CD14-positive monocyte (primary cell): ENCODE data around the gene UBA6. TPM values are rescaled to one million over a fixed set of nuclear protein-coding genes. Genes with fewer than 3 reads are reported as not detected.

ENCODE experiments used
- DNase-seq, 3 donors: peaks; one replicate each; pipeline ENCODE4 v3.0.0-alpha.2; 2011 to 2022
- H2AFZ ChIP-seq: 2 replicates; pipeline ENCODE4 v1.6.0; 2012; ENCODE audit warnings: mild to moderate bottlenecking, low read depth, low read length, inconsistent platforms; ENCODE audit not compliant: insufficient read depth, poor library complexity, severe bottlenecking
- H3K27ac ChIP-seq, 2 donors: 1 replicate in 1 of 2; 2 replicates in 1 of 2; pipeline ENCODE4 v1.5.1; 2012 to 2013; ENCODE audit warnings: low read length in 2 of 2, control low read depth in 1 of 2, inconsistent platforms in 1 of 2, low read depth in 1 of 2, mild to moderate bottlenecking in 1 of 2
- H3K27me3 ChIP-seq, 2 donors: one replicate each; pipeline versions ENCODE4 v1.6.0 to v1.6.1; 2011 to 2013; ENCODE audit warnings: low read length in 2 of 2; ENCODE audit not compliant: control insufficient read depth in 2 of 2, insufficient read depth in 2 of 2
- H3K36me3 ChIP-seq, 2 donors: replicated peaks in 1 of 2; 1 replicate in 1 of 2; 2 replicates in 1 of 2; pipeline versions ENCODE4 v1.5.1 to v1.6.1; 2012 to 2013; ENCODE audit warnings: low read length in 2 of 2, control low read depth in 1 of 2, inconsistent platforms in 1 of 2, mild to moderate bottlenecking in 1 of 2; ENCODE audit not compliant: insufficient read depth in 2 of 2, control insufficient read depth in 1 of 2
- H3K4me1 ChIP-seq, 2 donors: 1 replicate in 1 of 2; 2 replicates in 1 of 2; pipeline versions ENCODE4 v1.5.1 to v1.6.1; 2012 to 2013; ENCODE audit warnings: low read length in 2 of 2, control low read depth in 1 of 2, inconsistent platforms in 1 of 2, mild to moderate bottlenecking in 1 of 2, moderate library complexity in 1 of 2; ENCODE audit not compliant: insufficient read depth in 2 of 2, control insufficient read depth in 1 of 2
- H3K4me2 ChIP-seq: replicated peaks from 2 replicates; pipeline ENCODE3; 2012; ENCODE audit warnings: low read length, moderate library complexity, mild to moderate bottlenecking; ENCODE audit not compliant: poor library complexity, severe bottlenecking; ENCODE audit errors: extremely low read depth
- H3K4me3 ChIP-seq, 3 experiments: fragments of 200-600 bp in 1 of 3; sonication (generic) in 1 of 3; replicated peaks in 1 of 3; 1 replicate in 2 of 3; 2 replicates in 1 of 3; pipeline ENCODE4 v1.5.1; 2011 to 2013; ENCODE audit warnings: low read length in 3 of 3, mild to moderate bottlenecking in 3 of 3, control low read depth in 2 of 3, low read depth in 2 of 3, inconsistent platforms in 1 of 3, moderate library complexity in 1 of 3
- H3K79me2 ChIP-seq: 2 replicates; pipeline ENCODE4 v1.6.0; 2012; ENCODE audit warnings: mild to moderate bottlenecking, control low read depth, inconsistent platforms, low read length, moderate library complexity; ENCODE audit not compliant: insufficient read depth
- H3K9ac ChIP-seq: 2 replicates; pipeline ENCODE4 v1.6.0; 2017; ENCODE audit warnings: low read length, mild to moderate bottlenecking; ENCODE audit not compliant: insufficient read depth, poor library complexity, severe bottlenecking
- H3K9me3 ChIP-seq, 2 donors: replicated peaks in 1 of 2; 1 replicate in 1 of 2; 2 replicates in 1 of 2; pipeline versions ENCODE4 v1.5.1 to v1.6.1; 2012 to 2013; ENCODE audit warnings: low read length in 2 of 2, control low read depth in 1 of 2; ENCODE audit not compliant: control insufficient read depth in 1 of 2, insufficient read depth in 1 of 2
- H4K20me1 ChIP-seq: 2 replicates; pipeline ENCODE4 v1.6.0; 2012; ENCODE audit warnings: mild to moderate bottlenecking, low read length, control low read depth, moderate library complexity; ENCODE audit not compliant: insufficient read depth
- H3K27ac Mint-ChIP-seq, 7 donors: one replicate each; pipeline ENCODE4 v1.8.0; 2020; ENCODE audit warnings: mild to moderate bottlenecking in 7 of 7, mixed read lengths in 7 of 7, moderate library complexity in 6 of 7, inconsistent platforms in 2 of 7
- H3K27me3 Mint-ChIP-seq, 3 donors: one replicate each; pipeline ENCODE4 v1.8.0; 2021 to 2022; ENCODE audit warnings: low read depth in 3 of 3, mild to moderate bottlenecking in 3 of 3, mixed read lengths in 3 of 3, moderate library complexity in 3 of 3, inconsistent platforms in 1 of 3
- H3K36me3 Mint-ChIP-seq, 2 donors: one replicate each; pipeline ENCODE4 v1.8.0; 2020; ENCODE audit warnings: mixed read lengths in 2 of 2, inconsistent platforms in 1 of 2, mild to moderate bottlenecking in 1 of 2
- H3K4me1 Mint-ChIP-seq: one replicate; pipeline ENCODE4 v1.8.0; 2020; ENCODE audit warnings: mild to moderate bottlenecking, mixed read lengths
- H3K4me3 Mint-ChIP-seq, 2 donors: one replicate each; pipeline ENCODE4 v1.8.0; 2020; ENCODE audit warnings: mild to moderate bottlenecking in 2 of 2, mixed read lengths in 2 of 2, moderate library complexity in 1 of 2
- H3K9me3 Mint-ChIP-seq, 7 donors: one replicate each; pipeline ENCODE4 v1.8.0; 2020 to 2022; ENCODE audit warnings: mixed read lengths in 7 of 7, mild to moderate bottlenecking in 6 of 7, moderate library complexity in 6 of 7, inconsistent platforms in 2 of 7
- CTCF ChIP-seq: fragments of 200-600 bp; IDR thresholded peaks from one replicate; pipeline ENCODE4 v1.8.0; 2022; ENCODE audit warnings: antibody characterized with exemption, mild to moderate bottlenecking
- WGBS: methylation state at CpG from one replicate; pipeline ENCODE4 v1.1.5; 2013; ENCODE audit warnings: missing lambda C conversion rate; ENCODE audit not compliant: insufficient coverage; 5-methylcytosine and 5-hydroxymethylcytosine counted together
- intact Hi-C, 2 donors: fragments of 100-400 bp; cut with micrococcal nuclease; formaldehyde crosslinking; loops; one replicate each; pipeline versions ENCODE4 v1.15.0 to v1.15.1; 2023
- polyA plus RNA-seq, 3 donors: library from polyadenylated mRNA; depleted of rRNA in 1 of 3; unstranded in 2 of 3; stranded (reverse) in 1 of 3; fragments of 300-500 nt in 2 of 3; fragments of >200 nt in 1 of 3; fragmentation: Illumina TruSeq in 2 of 3; gene quantifications; 1 replicate in 2 of 3; 2 replicates in 1 of 3; pipeline ENCODE4 v1.2.3, GENCODE V29; 2012 to 2021

UBA6 gene
- polyA plus RNA-seq, 3 donors = 8.4 to 22.0 (median 21.0) TPM

- no peaks in the 10 kb centered on the region for H3K9me3 ChIP-seq
- DNase-seq = no peak
- H3K36me3 ChIP-seq = no peaks in the 10 kb centered on the region
- H4K20me1 ChIP-seq = no peaks in the 10 kb centered on the region
- no peaks in the 10 kb centered on the region for H3K4me1 Mint-ChIP-seq
- H2AFZ ChIP-seq = no peak overlapping the region
- H3K27ac ChIP-seq = no peak overlapping the region
- H3K36me3 Mint-ChIP-seq = peaks cover 0 to 3% of the 10 kb centered on the region in 2 donors
- H3K4me3 Mint-ChIP-seq = no peak overlapping the region
- intact Hi-C loops = no loop called here
- H3K27me3 ChIP-seq = no peaks in the 10 kb centered on the region
- H3K9ac ChIP-seq = no peak overlapping the region
- WGBS = 100% methylated on average over 1 of the region's 2 CpGs
- H3K27ac Mint-ChIP-seq = no peak overlapping the region
- no peak overlapping the region for H3K4me3 ChIP-seq
- H3K9me3 Mint-ChIP-seq = peaks cover 3 to 16% (median 5%) of the 10 kb centered on the region in 7 donors
- H3K4me2 ChIP-seq = no peak overlapping the region
- no peak for TF ChIP-seq CTCF
- peaks cover 0 to 2% (median 0%) of the 10 kb centered on the region in 3 donors for H3K27me3 Mint-ChIP-seq
- H3K79me2 ChIP-seq = no peaks in the 10 kb centered on the region
- H3K4me1 ChIP-seq = no peaks in the 10 kb centered on the region
These were observed 97.5 kb downstream of the UBA6 start for GRCh38 chr4:67603310-67604028.

DNA sequence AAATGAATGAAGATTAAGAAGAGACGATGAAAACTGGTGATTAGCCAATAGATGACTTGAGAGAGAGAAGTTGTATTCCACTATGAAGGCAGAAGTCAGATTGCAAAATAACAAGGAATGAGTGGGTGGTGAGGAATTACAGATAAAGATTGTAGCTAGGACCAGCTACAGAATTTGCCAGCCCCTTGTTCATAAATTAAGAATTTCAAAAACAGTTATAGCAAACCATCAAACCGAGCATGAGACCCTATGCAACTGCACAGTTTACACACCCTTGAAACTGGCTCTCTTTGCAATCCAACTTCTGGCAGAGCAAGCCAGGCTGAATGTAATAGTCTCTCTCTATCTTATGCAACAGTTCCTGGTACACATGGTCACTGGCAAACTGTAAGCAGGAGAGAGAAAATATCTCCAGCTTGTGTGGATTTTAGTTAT lies 107.2 kb downstream of the UBA6 start:
- peaks cover 7% of the 10 kb centered on the region for H3K4me1 Mint-ChIP-seq
- intact Hi-C loops = no loop called here
- H3K9me3 ChIP-seq = no peaks in the 10 kb centered on the region
- H3K36me3 ChIP-seq = no peaks in the 10 kb centered on the region
- H3K36me3 Mint-ChIP-seq = no peaks in the 10 kb centered on the region
- H3K79me2 ChIP-seq = no peaks in the 10 kb centered on the region
- H3K9ac ChIP-seq = no peak overlapping the region
- no peak overlapping the region for H3K27ac ChIP-seq
- H4K20me1 ChIP-seq = no peaks in the 10 kb centered on the region
- no peaks in the 10 kb centered on the region for H3K4me1 ChIP-seq
- H2AFZ ChIP-seq = no peak overlapping the region
- no peak for DNase-seq
- peaks cover 0 to 5% (median 3%) of the 10 kb centered on the region in 7 donors for H3K9me3 Mint-ChIP-seq
- no peak overlapping the region for H3K4me2 ChIP-seq
- 19% methylated on average over 2 of the region's 2 CpGs for WGBS
- H3K4me3 ChIP-seq = no peak overlapping the region
- no peaks in the 10 kb centered on the region for H3K27me3 ChIP-seq
- H3K4me3 Mint-ChIP-seq = no peak overlapping the region
- H3K27ac Mint-ChIP-seq = no peak overlapping the region
- no peaks in the 10 kb centered on the region for H3K27me3 Mint-ChIP-seq
- TF ChIP-seq CTCF = no peak
